Lung (tissue), 12 donors: ENCODE data around the gene ANKRD29. TPM values are rescaled to one million over a fixed set of nuclear protein-coding genes. Genes with fewer than 3 reads are reported as not detected.
"Not testable (repeated sequence)": the region's sequence is repeated elsewhere in the genome, so short reads cannot be mapped to it uniquely, and the experiment has no call there.

Experiments
- ATAC-seq: fragments of 200-7000 bp; cut with Tn5 transposase; one replicate; pipeline ENCODE4 v1.9.1; 2020; ENCODE audit warnings: moderate number of reproducible peaks; ENCODE audit not compliant: insufficient read depth, low FRiP score
- DNase-seq, 3 donors: peaks; one replicate each; pipeline ENCODE4 v3.0.0-alpha.2; 2013 to 2017
- H3K27ac ChIP-seq, 2 donors: one replicate each; pipeline ENCODE4 v1.5.1; 2013; ENCODE audit warnings: mild to moderate bottlenecking in 2 of 2, moderate library complexity in 2 of 2, control low read depth in 1 of 2, inconsistent platforms in 1 of 2, low read depth in 1 of 2, low read length in 1 of 2
- H3K27me3 ChIP-seq, 3 donors: one replicate each; pipeline ENCODE4 v1.5.1; 2013; ENCODE audit warnings: low read length in 2 of 3; ENCODE audit not compliant: control insufficient read depth in 3 of 3, insufficient read depth in 3 of 3
- H3K36me3 ChIP-seq, 4 donors: one replicate each; pipeline ENCODE4 v1.5.1; 2013; ENCODE audit warnings: low read length in 4 of 4, mild to moderate bottlenecking in 1 of 4, moderate library complexity in 1 of 4; ENCODE audit not compliant: control insufficient read depth in 4 of 4, insufficient read depth in 4 of 4
- H3K4me1 ChIP-seq, 5 donors: one replicate each; pipeline ENCODE4 v1.5.1; 2013; ENCODE audit warnings: low read length in 5 of 5, mild to moderate bottlenecking in 2 of 5, moderate library complexity in 1 of 5; ENCODE audit not compliant: control insufficient read depth in 5 of 5, insufficient read depth in 5 of 5
- H3K4me3 ChIP-seq: one replicate; pipeline ENCODE4 v1.5.1; 2013; ENCODE audit warnings: mild to moderate bottlenecking, control low read depth, moderate library complexity
- H3K9ac ChIP-seq, 2 donors: one replicate each; pipeline ENCODE4 v1.5.1; 2013; ENCODE audit warnings: low read length in 2 of 2, control low read depth in 1 of 2; ENCODE audit not compliant: insufficient read depth in 1 of 2
- H3K9me3 ChIP-seq, 4 donors: one replicate each; pipeline ENCODE4 v1.5.1; 2013; ENCODE audit warnings: low read length in 3 of 4, mild to moderate bottlenecking in 1 of 4, moderate library complexity in 1 of 4; ENCODE audit not compliant: control insufficient read depth in 4 of 4, insufficient read depth in 3 of 4
- WGBS, 2 donors: extraction: QIAGEN DNeasy Blood & Tissue Kit; methylation state at CpG; one replicate each; pipeline ENCODE4 v1.1.7; 2013; 5-methylcytosine and 5-hydroxymethylcytosine counted together
- polyA plus RNA-seq, 2 donors: library from polyadenylated mRNA; stranded (reverse); fragments of 200-250 nt; gene quantifications; one replicate each; pipeline ENCODE4 v1.2.1, GENCODE V29; 2013
- total RNA-seq, 2 donors: library from RNA; depleted of rRNA in 1 of 2; stranded (reverse); fragments of >200 nt in 1 of 2; gene quantifications; one replicate each; pipeline ENCODE4 v1.2.1, GENCODE V29; 2014 to 2021
- TF ChIP-seq, protein P1 (sequence below): IDR thresholded peaks from 2 replicates; pipeline ENCODE4 v1.5.1; 2012; ENCODE audit warnings: mild to moderate bottlenecking; ENCODE audit errors: control extremely low read depth, extremely low read depth
- donor health status: control.
- donor health status: control.
- donor health status: Bipolar disorder and iron deficiency.
- donor health status: healthy.
- donor health status: DM: yes; HTN: yes; CAD: no.

The ANKRD29 gene
- total and polyA plus RNA-seq, 4 donors, result 12.5 to 60.9 (median 43.0) TPM

DNA sequence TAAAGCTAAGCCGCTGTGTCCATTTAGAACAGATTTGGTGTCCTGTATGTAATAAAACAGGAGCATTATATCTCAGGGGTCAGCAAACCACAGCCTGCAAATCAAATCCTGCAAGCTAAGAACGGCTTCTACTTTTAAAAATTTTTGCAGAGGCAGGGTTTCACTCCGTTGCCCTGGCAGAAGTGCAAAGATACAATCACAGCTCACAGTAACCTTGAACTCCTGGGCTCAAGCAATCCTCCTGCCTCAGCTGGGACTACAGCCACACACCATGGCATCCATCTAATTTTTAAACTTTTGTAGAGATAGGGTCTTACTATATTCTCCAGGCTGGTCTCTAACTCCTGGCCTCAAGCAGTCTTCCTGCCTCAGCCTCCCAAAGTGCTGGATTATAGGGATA lies 47.8 kb downstream of the ANKRD29 start:
- Histone ChIP-seq H3K9ac (no peak overlapping the region), H3K4me3 (no peak overlapping the region), H3K9me3 (peaks cover 0 to 1% (median 0%) of the 10 kb centered on the region in 4 donors), H3K27ac (no peak overlapping the region), H3K27me3 (peaks cover 0 to 5% (median 4%) of the 10 kb centered on the region in 3 donors), H3K36me3 (no peaks in the 10 kb centered on the region), H3K4me1 (peaks cover 2 to 15% (median 5%) of the 10 kb centered on the region in 5 donors)
- DNase-seq (no peak), ATAC-seq (no peak)
- TF ChIP-seq, protein P1, sequence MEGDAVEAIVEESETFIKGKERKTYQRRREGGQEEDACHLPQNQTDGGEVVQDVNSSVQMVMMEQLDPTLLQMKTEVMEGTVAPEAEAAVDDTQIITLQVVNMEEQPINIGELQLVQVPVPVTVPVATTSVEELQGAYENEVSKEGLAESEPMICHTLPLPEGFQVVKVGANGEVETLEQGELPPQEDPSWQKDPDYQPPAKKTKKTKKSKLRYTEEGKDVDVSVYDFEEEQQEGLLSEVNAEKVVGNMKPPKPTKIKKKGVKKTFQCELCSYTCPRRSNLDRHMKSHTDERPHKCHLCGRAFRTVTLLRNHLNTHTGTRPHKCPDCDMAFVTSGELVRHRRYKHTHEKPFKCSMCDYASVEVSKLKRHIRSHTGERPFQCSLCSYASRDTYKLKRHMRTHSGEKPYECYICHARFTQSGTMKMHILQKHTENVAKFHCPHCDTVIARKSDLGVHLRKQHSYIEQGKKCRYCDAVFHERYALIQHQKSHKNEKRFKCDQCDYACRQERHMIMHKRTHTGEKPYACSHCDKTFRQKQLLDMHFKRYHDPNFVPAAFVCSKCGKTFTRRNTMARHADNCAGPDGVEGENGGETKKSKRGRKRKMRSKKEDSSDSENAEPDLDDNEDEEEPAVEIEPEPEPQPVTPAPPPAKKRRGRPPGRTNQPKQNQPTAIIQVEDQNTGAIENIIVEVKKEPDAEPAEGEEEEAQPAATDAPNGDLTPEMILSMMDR, result no peak
- 87 to 90% methylated on average over 3 of the region's 3 CpGs for WGBS, 2 donors

- H3K4me1 ChIP-seq, result peaks cover 0 to 10% (median 5%) of the 10 kb centered on the region in 5 donors
- TF ChIP-seq, protein P1, result no peak
- WGBS, 2 donors, result 94 to 98% methylated on average over 2 of the region's 2 CpGs
These were observed 48.3 kb downstream of the ANKRD29 start for GRCh38 chr18:23614413-23614812.

GRCh38 chr18:23613091-23613475 lies 49.6 kb downstream of the ANKRD29 start:
- not testable (repeated sequence) for H3K36me3 ChIP-seq, DNase-seq, H3K4me1 ChIP-seq, H3K9me3 ChIP-seq, H3K9ac ChIP-seq, ATAC-seq, H3K4me3 ChIP-seq, H3K27ac ChIP-seq, H3K27me3 ChIP-seq
- WGBS, 2 donors, result 84% methylated on average over 7 of the region's 7 CpGs

More at GRCh38 chr18:23614413-23614812, 48.3 kb downstream of the ANKRD29 start:
- Histone ChIP-seq H3K27ac (no peak overlapping the region), H3K36me3 (no peaks in the 10 kb centered on the region), H3K27me3 (peaks cover 0 to 2% (median 0%) of the 10 kb centered on the region in 3 donors), H3K9ac (no peak overlapping the region), H3K9me3 (peaks cover 0 to 1% (median 0%) of the 10 kb centered on the region in 4 donors), H3K4me3 (no peak overlapping the region)
- no peak for DNase-seq
- ATAC-seq, result no peak

- Histone ChIP-seq H3K4me1 (peaks cover 0 to 2% (median 0%) of the 10 kb centered on the region in 5 donors), H3K9ac (peak overlapping the region in 1 of 2 donors; percentile 33), H3K4me3 (no peak overlapping the region), H3K36me3 (no peaks in the 10 kb centered on the region), H3K27ac (no peak overlapping the region), H3K9me3 (peaks cover 0 to 1% (median 0%) of the 10 kb centered on the region in 4 donors), H3K27me3 (peaks cover 0 to 2% (median 0%) of the 10 kb centered on the region in 3 donors)
- ATAC-seq, result no peak
- TF ChIP-seq, protein P1, result no peak
- 59 to 73% methylated on average over 8 of the region's 8 CpGs for WGBS, 2 donors
- no peak for DNase-seq
These were observed 50.1 kb downstream of the ANKRD29 start for GRCh38 chr18:23612434-23613090.
